ENCODE data around the gene ZNF775.

The ZNF775 gene

GRCh38 chr7:150357270-150357669 lies 21.9 kb upstream of the ZNF775 start:
- DNase-seq (ENCODE audit: low read depth, low spot score): no peak
- in situ Hi-C loops (cut with HindIII; ENCODE audit: low sequenced_read_pairs): no loop called here
- no peak for TF ChIP-seq CTCF (IDR thresholded peaks at IDR 0.05; ENCODE audit: low read depth, low read length)
- H3K4me3 ChIP-seq (ENCODE audit: low read depth, low read length): no peak overlapping the region

- TF ChIP-seq CTCF (IDR thresholded peaks at IDR 0.05; ENCODE audit: low read depth, low read length): no peak
- in situ Hi-C loops (cut with HindIII; ENCODE audit: low sequenced_read_pairs): no loop called here
- DNase-seq (ENCODE audit: low read depth, low spot score): no peak
- no peak overlapping the region for H3K4me3 ChIP-seq (ENCODE audit: low read depth, low read length)
Measured at GRCh38 chr7:150357771-150358427, 21.2 kb upstream of the ZNF775 start.

- in situ Hi-C loops (cut with HindIII; ENCODE audit: low sequenced_read_pairs): no loop called here
- no peak for TF ChIP-seq CTCF (IDR thresholded peaks at IDR 0.05; ENCODE audit: low read depth, low read length)
- no peak overlapping the region for H3K4me3 ChIP-seq (ENCODE audit: low read depth, low read length)
- DNase-seq (ENCODE audit: low read depth, low spot score): no peak
Measured at GRCh38 chr7:150358433-150358832, 20.7 kb upstream of the ZNF775 start.

GRCh38 chr7:150358988-150359621 lies 20.0 kb upstream of the ZNF775 start:
- in situ Hi-C loops (cut with HindIII; ENCODE audit: low sequenced_read_pairs): no loop called here
- TF ChIP-seq CTCF (IDR thresholded peaks at IDR 0.05; ENCODE audit: low read depth, low read length): no peak
- DNase-seq (ENCODE audit: low read depth, low spot score): no peak

GRCh38 chr7:150359622-150360362 lies 19.3 kb upstream of the ZNF775 start:
- H3K4me3 ChIP-seq (ENCODE audit: low read depth, low read length): no peak overlapping the region
- TF ChIP-seq CTCF (IDR thresholded peaks at IDR 0.05; ENCODE audit: low read depth, low read length): no peak
- in situ Hi-C loops (cut with HindIII; ENCODE audit: low sequenced_read_pairs): no loop called here
- DNase-seq (ENCODE audit: low read depth, low spot score): no peak

More at GRCh38 chr7:150358988-150359621, 20.0 kb upstream of the ZNF775 start:
- H3K4me3 ChIP-seq (ENCODE audit: low read depth, low read length): no peak overlapping the region

- in situ Hi-C loops (cut with HindIII; ENCODE audit: low sequenced_read_pairs): no loop called here
Measured at GRCh38 chr7:150360363-150361058, 18.6 kb upstream of the ZNF775 start.

More at GRCh38 chr7:150360363-150361058, 18.6 kb upstream of the ZNF775 start:
- no peak for TF ChIP-seq CTCF (IDR thresholded peaks at IDR 0.05; ENCODE audit: low read depth, low read length)
- no peak overlapping the region for H3K4me3 ChIP-seq (ENCODE audit: low read depth, low read length)
- DNase-seq (ENCODE audit: low read depth, low spot score): no peak

Measured in astrocyte of the spinal cord (primary cell).